ENCODE measurements around the gene ABLIM3.

Gene ABLIM3

GRCh38 chr5:149141224-149141956 is at the start of gene ABLIM3:
Gene ABLIM3 (plus strand): TSS chr5:149141493. CDS start chr5:149142096, 603 bp downstream.
- peak; percentile 43 for DNase-seq (ENCODE audit: low read depth)

- no peak for DNase-seq (ENCODE audit: low read depth)
These were observed 47.7 kb upstream of the ABLIM3 start for GRCh38 chr5:149093625-149094024.

GRCh38 chr5:149094996-149095395 is 46.3 kb upstream of the ABLIM3 start:
- no peak for DNase-seq (ENCODE audit: low read depth)

- DNase-seq (ENCODE audit: low read depth): no peak
These were observed 41.4 kb upstream of the ABLIM3 start for GRCh38 chr5:149099920-149100319.

- DNase-seq (ENCODE audit: low read depth): no peak
These were observed 41.0 kb upstream of the ABLIM3 start for GRCh38 chr5:149100331-149100730.

- no peak for DNase-seq (ENCODE audit: low read depth)
These were observed 32.5 kb upstream of the ABLIM3 start for GRCh38 chr5:149108651-149109280.

GRCh38 chr5:149110406-149110805 is 30.9 kb upstream of the ABLIM3 start:
- no peak for DNase-seq (ENCODE audit: low read depth)

GRCh38 chr5:149113669-149114068 is 27.6 kb upstream of the ABLIM3 start:
- DNase-seq (ENCODE audit: low read depth): no peak

GRCh38 chr5:149114403-149115312 is 26.6 kb upstream of the ABLIM3 start:
- peak; percentile 9 for DNase-seq (ENCODE audit: low read depth)

GRCh38 chr5:149117970-149118369 is 23.3 kb upstream of the ABLIM3 start:
- no peak for DNase-seq (ENCODE audit: low read depth)

- DNase-seq (ENCODE audit: low read depth): no peak
These were observed 22.8 kb upstream of the ABLIM3 start for GRCh38 chr5:149118463-149118862.

- DNase-seq (ENCODE audit: low read depth): no peak
These were observed 20.1 kb upstream of the ABLIM3 start for GRCh38 chr5:149121145-149121544.

- no peak for DNase-seq (ENCODE audit: low read depth)
These were observed 18.1 kb upstream of the ABLIM3 start for GRCh38 chr5:149123211-149123610.

GRCh38 chr5:149125386-149125891 is 15.9 kb upstream of the ABLIM3 start:
- DNase-seq (ENCODE audit: low read depth): no peak

- DNase-seq (ENCODE audit: low read depth): no peak
These were observed 14.4 kb upstream of the ABLIM3 start for GRCh38 chr5:149126906-149127305.

- DNase-seq (ENCODE audit: low read depth): no peak
These were observed 13.8 kb upstream of the ABLIM3 start for GRCh38 chr5:149127394-149127955.

- DNase-seq (ENCODE audit: low read depth): no peak
These were observed 13.0 kb upstream of the ABLIM3 start for GRCh38 chr5:149128023-149128875.

- DNase-seq (ENCODE audit: low read depth): no peak
These were observed 12.1 kb upstream of the ABLIM3 start for GRCh38 chr5:149129181-149129580.

GRCh38 chr5:149130121-149130914 is 11.0 kb upstream of the ABLIM3 start:
- no peak for DNase-seq (ENCODE audit: low read depth)

- no peak for DNase-seq (ENCODE audit: low read depth)
These were observed 8.8 kb upstream of the ABLIM3 start for GRCh38 chr5:149132474-149132873.

Data from stimulated activated CD4-positive, alpha-beta T cell treated with anti-CD3 and anti-CD28 coated beads, Interleukin-2, amount 100 ng/mL, for 4 hours (primary cell).